Bronchial epithelial cell (primary cell): Measurements from ENCODE around the gene POU3F3. TPM values are rescaled to one million over a fixed set of nuclear protein-coding genes. Genes with fewer than 3 reads are reported as not detected.

Experiments used
- DNase-seq: peaks from one replicate; pipeline ENCODE4 v3.0.0-alpha.2; 2010; ENCODE audit warnings: low read depth
- FAIRE-seq: peaks from 2 replicates; lab custom pipeline; 2011; peaks lifted over from hg19 to GRCh38; lab: Jason Lieb, UNC
- H3K27me3 ChIP-seq: 2 replicates; pipeline ENCODE4 v1.5.1; 2011; ENCODE audit warnings: low read length; ENCODE audit not compliant: control insufficient read depth, insufficient read depth
- H3K36me3 ChIP-seq: 2 replicates; pipeline ENCODE4 v1.5.1; 2011; ENCODE audit warnings: low read length; ENCODE audit not compliant: control insufficient read depth, insufficient read depth
- H3K4me3 ChIP-seq: 2 replicates; pipeline ENCODE4 v1.5.1; 2011; ENCODE audit warnings: mild to moderate bottlenecking, low read depth, low read length, control low read depth
- CTCF ChIP-seq: IDR thresholded peaks from 2 replicates; pipeline ENCODE4 v1.5.1; 2011; ENCODE audit warnings: mild to moderate bottlenecking, moderate library complexity, low read length, control low read depth, inconsistent platforms; ENCODE audit not compliant: insufficient read depth, severe bottlenecking
- total RNA-seq: library from RNA; depleted of rRNA; stranded (reverse); fragments of >200 nt; gene quantifications from 2 replicates; pipeline ENCODE4 v1.2.1, GENCODE V29; 2014

Gene POU3F3
- total RNA-seq, 1 donor from 2014 or later: not detected

- Histone ChIP-seq H3K27me3 (no peaks in the 10 kb centered on the region), H3K36me3 (no peaks in the 10 kb centered on the region), H3K4me3 (no peak overlapping the region)
- DNase-seq (no peak), FAIRE-seq (peak; percentile 13)
- TF ChIP-seq CTCF: no peak
Observed at GRCh38 chr2:104889960-104890684, 36.2 kb downstream of the POU3F3 start.

- H3K36me3 ChIP-seq: no peaks in the 10 kb centered on the region
- FAIRE-seq: no peak
- DNase-seq: no peak
- H3K4me3 ChIP-seq: no peak overlapping the region
- H3K27me3 ChIP-seq: no peaks in the 10 kb centered on the region
- TF ChIP-seq CTCF: no peak
Observed at GRCh38 chr2:104890685-104891069, 36.8 kb downstream of the POU3F3 start.

GRCh38 chr2:104891145-104891544 lies 37.2 kb downstream of the POU3F3 start:
- H3K27me3 ChIP-seq: no peaks in the 10 kb centered on the region
- H3K36me3 ChIP-seq: no peaks in the 10 kb centered on the region
- H3K4me3 ChIP-seq: no peak overlapping the region
- DNase-seq (no peak), FAIRE-seq (no peak)
- no peak for TF ChIP-seq CTCF

- Histone ChIP-seq H3K4me3 (no peak overlapping the region), H3K36me3 (no peaks in the 10 kb centered on the region), H3K27me3 (no peaks in the 10 kb centered on the region)
- TF ChIP-seq CTCF: no peak
- FAIRE-seq (no peak), DNase-seq (no peak)
Observed at GRCh38 chr2:104896446-104896845, 42.5 kb downstream of the POU3F3 start.

GRCh38 chr2:104897515-104898184 lies 43.7 kb downstream of the POU3F3 start:
- no peak for TF ChIP-seq CTCF
- FAIRE-seq: no peak

GRCh38 chr2:104900608-104901007 lies 46.7 kb downstream of the POU3F3 start:
- H3K4me3 ChIP-seq: no peak overlapping the region
- no peak for DNase-seq
- TF ChIP-seq CTCF: no peak
- no peaks in the 10 kb centered on the region for H3K27me3 ChIP-seq
- no peak for FAIRE-seq
- no peaks in the 10 kb centered on the region for H3K36me3 ChIP-seq

More at GRCh38 chr2:104897515-104898184, 43.7 kb downstream of the POU3F3 start:
- DNase-seq: peak; percentile 17
- H3K36me3 ChIP-seq: no peaks in the 10 kb centered on the region
- H3K27me3 ChIP-seq: no peaks in the 10 kb centered on the region
- H3K4me3 ChIP-seq: no peak overlapping the region
